Lower lobe of right lung (tissue), 2 donors: Measurements from ENCODE around the gene KRTAP10-9. TPM values are rescaled to one million over a fixed set of nuclear protein-coding genes. Genes with fewer than 3 reads are reported as not detected.

Experiments
- ATAC-seq, 2 donors: fragments of 200-7000 bp; cut with Tn5 transposase; one replicate each; pipeline ENCODE4 v1.9.1; 2020 to 2022; ENCODE audit warnings: mild to moderate bottlenecking in 2 of 2, moderate library complexity in 2 of 2
- DNase-seq: peaks from one replicate; pipeline ENCODE4 v3.0.0-alpha.2; 2020
- H3K27ac ChIP-seq: fragments of 200-600 bp; one replicate; pipeline ENCODE4 v1.8.0; 2022
- H3K27me3 ChIP-seq: fragments of 200-600 bp; one replicate; pipeline ENCODE4 v1.8.0; 2022; ENCODE audit warnings: low read depth
- H3K36me3 ChIP-seq: fragments of 200-600 bp; one replicate; pipeline ENCODE4 v1.8.0; 2022; ENCODE audit warnings: mild to moderate bottlenecking
- H3K4me1 ChIP-seq: fragments of 200-600 bp; one replicate; pipeline ENCODE4 v1.8.0; 2022
- H3K4me3 ChIP-seq: fragments of 200-600 bp; one replicate; pipeline ENCODE4 v1.8.0; 2022; ENCODE audit warnings: mild to moderate bottlenecking
- H3K9me3 ChIP-seq: fragments of 200-600 bp; one replicate; pipeline ENCODE4 v1.8.0; 2022
- CTCF ChIP-seq: fragments of 200-600 bp; IDR thresholded peaks from one replicate; pipeline ENCODE4 v1.8.0; 2022; ENCODE audit warnings: antibody characterized with exemption, mild to moderate bottlenecking
- intact Hi-C: fragments of 100-400 bp; cut with DNase I; formaldehyde crosslinking; loops from one replicate; pipeline ENCODE4 v1.11.0; 2022
- total RNA-seq: library from RNA; stranded (reverse); fragmentation: NEBNext Ultra II Directional; extraction: Animal tissue kit (Norgen Biotek cat#: 25700); gene quantifications from one replicate; pipeline ENCODE4 v1.2.1, GENCODE V29; 2021
- donor health status: DM: no; HTN: yes; CAD: no; lungs with severe emphysema.

Gene KRTAP10-9
- total RNA-seq, 1 donor from 2014 or later: not detected

- Histone ChIP-seq H3K9me3 (peaks cover 13% of the 10 kb centered on the region), H3K4me1 (no peaks in the 10 kb centered on the region), H3K36me3 (no peaks in the 10 kb centered on the region), H3K4me3 (no peak within 1 kb of the TSS), H3K27ac (no peak within 1 kb of the TSS), H3K27me3 (no peaks in the 10 kb centered on the region)
- DNase-seq (no peak), ATAC-seq (no peak)
- intact Hi-C loops: no loop called here
- no peak for TF ChIP-seq CTCF
Measured at GRCh38 chr21:44612029-44612486, 14.8 kb upstream of the KRTAP10-9 start, which contains the start of gene KRTAP10-8. Gene KRTAP10-8, plus strand, starts transcription at chr21:44612079. Its CDS starts 22 bp downstream, at chr21:44612101.

GRCh38 chr21:44612669-44613229 lies 14.1 kb upstream of the KRTAP10-9 start:
- intact Hi-C loops: no loop called here
- H3K9me3 ChIP-seq: peaks cover 13% of the 10 kb centered on the region
- no peak for TF ChIP-seq CTCF
- ATAC-seq: no peak
- H3K36me3 ChIP-seq: no peaks in the 10 kb centered on the region
- no peak overlapping the region for H3K4me3 ChIP-seq
- no peaks in the 10 kb centered on the region for H3K27me3 ChIP-seq
- H3K4me1 ChIP-seq: no peaks in the 10 kb centered on the region
- no peak overlapping the region for H3K27ac ChIP-seq
- DNase-seq: no peak

GRCh38 chr21:44613386-44614155 lies 13.3 kb upstream of the KRTAP10-9 start:
- DNase-seq (no peak), ATAC-seq (no peak)
- H3K9me3 ChIP-seq: peaks cover 13% of the 10 kb centered on the region
- no peak for TF ChIP-seq CTCF
- H3K27ac ChIP-seq: no peak overlapping the region
- H3K36me3 ChIP-seq: no peaks in the 10 kb centered on the region
- intact Hi-C loops: no loop called here
- no peaks in the 10 kb centered on the region for H3K4me1 ChIP-seq
- H3K27me3 ChIP-seq: no peaks in the 10 kb centered on the region
- no peak overlapping the region for H3K4me3 ChIP-seq

GRCh38 chr21:44614161-44614631 lies 12.7 kb upstream of the KRTAP10-9 start:
- Histone ChIP-seq H3K27ac (no peak overlapping the region), H3K36me3 (no peaks in the 10 kb centered on the region), H3K4me3 (no peak overlapping the region), H3K27me3 (no peaks in the 10 kb centered on the region), H3K4me1 (no peaks in the 10 kb centered on the region), H3K9me3 (peaks cover 13% of the 10 kb centered on the region)
- ATAC-seq (no peak), DNase-seq (no peak)
- intact Hi-C loops: no loop called here
- TF ChIP-seq CTCF: no peak

GRCh38 chr21:44614961-44615391 lies 11.9 kb upstream of the KRTAP10-9 start:
- ATAC-seq (no peak), DNase-seq (no peak)
- Histone ChIP-seq H3K36me3 (no peaks in the 10 kb centered on the region), H3K4me3 (no peak overlapping the region), H3K27me3 (no peaks in the 10 kb centered on the region), H3K4me1 (no peaks in the 10 kb centered on the region), H3K9me3 (peaks cover 13% of the 10 kb centered on the region), H3K27ac (no peak overlapping the region)
- no peak for TF ChIP-seq CTCF
- intact Hi-C loops: no loop called here
